Chondrocyte (in vitro differentiated cells): ENCODE data around the gene IGF1R. TPM values are rescaled to one million over a fixed set of nuclear protein-coding genes. Genes with fewer than 3 reads are reported as not detected.

Source experiments
- DNase-seq: peaks from one replicate; pipeline ENCODE4 v3.0.0; 2021; ENCODE audit warnings: mixed read lengths, low spot score
- H3K27ac Mint-ChIP-seq: one replicate; pipeline ENCODE4 v1.8.0; 2021; ENCODE audit warnings: mild to moderate bottlenecking, moderate library complexity, mixed read lengths; ENCODE audit not compliant: unreplicated experiment
- H3K27me3 Mint-ChIP-seq: 2 replicates; pipeline ENCODE4 v1.8.0; 2021; ENCODE audit warnings: low read depth, mixed read lengths
- H3K36me3 Mint-ChIP-seq: 2 replicates; pipeline ENCODE4 v1.8.0; 2021; ENCODE audit warnings: low read depth, mixed read lengths
- H3K4me1 Mint-ChIP-seq: 2 replicates; pipeline ENCODE4 v1.8.0; 2021; ENCODE audit warnings: low read depth, mild to moderate bottlenecking, mixed read lengths
- H3K4me3 Mint-ChIP-seq: one replicate; pipeline ENCODE4 v1.8.0; 2021; ENCODE audit warnings: mild to moderate bottlenecking, moderate library complexity, mixed read lengths; ENCODE audit not compliant: unreplicated experiment
- H3K9me3 Mint-ChIP-seq: 2 replicates; pipeline ENCODE4 v1.8.0; 2021; ENCODE audit warnings: low read depth, mixed read lengths
- CTCF ChIP-seq: fragments of 200-600 bp; sonication (generic); IDR thresholded peaks from 2 replicates; pipeline ENCODE4 v1.5.0; 2021; ENCODE audit warnings: antibody characterized with exemption, mild to moderate bottlenecking, moderate library complexity
- total RNA-seq: library from RNA; stranded (reverse); gene quantifications from 3 replicates; pipeline ENCODE4 v1.2.1, GENCODE V29; 2021

IGF1R gene
- total RNA-seq, 1 donor from 2014 or later: 119 TPM

- no peak overlapping the region for H3K4me3 Mint-ChIP-seq
- no peak for DNase-seq
- H3K27me3 Mint-ChIP-seq: no peaks in the 10 kb centered on the region
- H3K27ac Mint-ChIP-seq: no peak overlapping the region
- H3K36me3 Mint-ChIP-seq: no peaks in the 10 kb centered on the region
- peaks cover 65% of the 10 kb centered on the region for H3K4me1 Mint-ChIP-seq
- H3K9me3 Mint-ChIP-seq: no peaks in the 10 kb centered on the region
- TF ChIP-seq CTCF: no peak
Measured at GRCh38 chr15:98786717-98787116, 138.4 kb downstream of the IGF1R start.

- Mint-ChIP-seq H3K4me3 (no peak overlapping the region), H3K9me3 (no peaks in the 10 kb centered on the region), H3K36me3 (no peaks in the 10 kb centered on the region), H3K4me1 (peaks cover 66% of the 10 kb centered on the region), H3K27ac (no peak overlapping the region), H3K27me3 (no peaks in the 10 kb centered on the region)
- no peak for TF ChIP-seq CTCF
- no peak for DNase-seq
Measured at GRCh38 chr15:98787194-98787593, 138.9 kb downstream of the IGF1R start.

- Mint-ChIP-seq H3K9me3 (no peaks in the 10 kb centered on the region), H3K27ac (peak overlapping the region; percentile 85), H3K27me3 (no peaks in the 10 kb centered on the region), H3K36me3 (no peaks in the 10 kb centered on the region), H3K4me1 (peaks cover 69% of the 10 kb centered on the region), H3K4me3 (no peak overlapping the region)
- TF ChIP-seq CTCF: no peak
- no peak for DNase-seq
Measured at GRCh38 chr15:98787936-98788757, 139.8 kb downstream of the IGF1R start.

GRCh38 chr15:98789020-98789419 lies 140.7 kb downstream of the IGF1R start:
- Mint-ChIP-seq H3K4me3 (no peak overlapping the region), H3K27me3 (no peaks in the 10 kb centered on the region), H3K4me1 (peaks cover 66% of the 10 kb centered on the region), H3K36me3 (no peaks in the 10 kb centered on the region), H3K27ac (peak overlapping the region; percentile 85), H3K9me3 (no peaks in the 10 kb centered on the region)
- no peak for TF ChIP-seq CTCF
- no peak for DNase-seq

GRCh38 chr15:98790270-98790669 lies 141.9 kb downstream of the IGF1R start:
- no peak for TF ChIP-seq CTCF
- peaks cover 72% of the 10 kb centered on the region for H3K4me1 Mint-ChIP-seq
- DNase-seq: no peak
- H3K36me3 Mint-ChIP-seq: no peaks in the 10 kb centered on the region
- no peaks in the 10 kb centered on the region for H3K9me3 Mint-ChIP-seq
- H3K27me3 Mint-ChIP-seq: no peaks in the 10 kb centered on the region
- H3K27ac Mint-ChIP-seq: no peak overlapping the region
- no peak overlapping the region for H3K4me3 Mint-ChIP-seq
